ENCODE measurements around the gene RARB.

The RARB gene

GRCh38 chr3:25396251-25396650 is 31.8 kb upstream of the RARB start:
- H3K9ac ChIP-seq (ENCODE audit: low read length): no peak overlapping the region
- H3K27ac ChIP-seq (ENCODE audit: low read length): no peak overlapping the region
- H3K4me2 ChIP-seq (ENCODE audit: low read length): no peak overlapping the region
- H3K9me3 ChIP-seq (ENCODE audit: insufficient read depth, low read length): no peaks in the 10 kb centered on the region
- H3K79me2 ChIP-seq (ENCODE audit: low read length): no peaks in the 10 kb centered on the region
- no peaks in the 10 kb centered on the region for H3K27me3 ChIP-seq (ENCODE audit: low read depth, low read length)
- no peak overlapping the region for H2AFZ ChIP-seq (ENCODE audit: low read depth, low read length)
- TF ChIP-seq CTCF (IDR thresholded peaks at IDR 0.05; ENCODE audit: low read depth, low read length) (no peak), EZH2phosphoT487 (IDR thresholded peaks at IDR 0.05; ENCODE audit: low read depth) (no peak)
- H3K4me3 ChIP-seq (ENCODE audit: low read length): no peak overlapping the region
- no peaks in the 10 kb centered on the region for H4K20me1 ChIP-seq (ENCODE audit: insufficient read depth, low read length)
- no peaks in the 10 kb centered on the region for H3K36me3 ChIP-seq (replicated peaks; ENCODE audit: low read depth, low read length)
- no peaks in the 10 kb centered on the region for H3K4me1 ChIP-seq (ENCODE audit: low read length)

GRCh38 chr3:25396686-25397085 is 31.4 kb upstream of the RARB start:
- no peaks in the 10 kb centered on the region for H3K36me3 ChIP-seq (replicated peaks; ENCODE audit: low read depth, low read length)
- H3K4me3 ChIP-seq (ENCODE audit: low read length): no peak overlapping the region
- no peak for TF ChIP-seq CTCF (IDR thresholded peaks at IDR 0.05; ENCODE audit: low read depth, low read length)
- no peak for TF ChIP-seq EZH2phosphoT487 (IDR thresholded peaks at IDR 0.05; ENCODE audit: low read depth)
- no peak overlapping the region for H3K4me2 ChIP-seq (ENCODE audit: low read length)
- H3K4me1 ChIP-seq (ENCODE audit: low read length): no peaks in the 10 kb centered on the region
- no peaks in the 10 kb centered on the region for H3K9me3 ChIP-seq (ENCODE audit: insufficient read depth, low read length)
- H3K27ac ChIP-seq (ENCODE audit: low read length): no peak overlapping the region
- no peaks in the 10 kb centered on the region for H3K79me2 ChIP-seq (ENCODE audit: low read length)
- H2AFZ ChIP-seq (ENCODE audit: low read depth, low read length): no peak overlapping the region
- H3K27me3 ChIP-seq (ENCODE audit: low read depth, low read length): no peaks in the 10 kb centered on the region
- H3K9ac ChIP-seq (ENCODE audit: low read length): no peak overlapping the region
- no peaks in the 10 kb centered on the region for H4K20me1 ChIP-seq (ENCODE audit: insufficient read depth, low read length)

GRCh38 chr3:25397150-25397549 is 30.9 kb upstream of the RARB start:
- Histone ChIP-seq H2AFZ (ENCODE audit: low read depth, low read length) (no peak overlapping the region), H3K9me3 (ENCODE audit: insufficient read depth, low read length) (no peaks in the 10 kb centered on the region), H3K27ac (ENCODE audit: low read length) (no peak overlapping the region), H4K20me1 (ENCODE audit: insufficient read depth, low read length) (no peaks in the 10 kb centered on the region), H3K4me3 (ENCODE audit: low read length) (no peak overlapping the region), H3K4me1 (ENCODE audit: low read length) (no peaks in the 10 kb centered on the region), H3K36me3 (replicated peaks; ENCODE audit: low read depth, low read length) (no peaks in the 10 kb centered on the region), H3K79me2 (ENCODE audit: low read length) (no peaks in the 10 kb centered on the region), H3K4me2 (ENCODE audit: low read length) (no peak overlapping the region), H3K27me3 (ENCODE audit: low read depth, low read length) (no peaks in the 10 kb centered on the region), H3K9ac (ENCODE audit: low read length) (no peak overlapping the region)
- TF ChIP-seq CTCF (IDR thresholded peaks at IDR 0.05; ENCODE audit: low read depth, low read length): no peak
- TF ChIP-seq EZH2phosphoT487 (IDR thresholded peaks at IDR 0.05; ENCODE audit: low read depth): no peak

- TF ChIP-seq CTCF (IDR thresholded peaks at IDR 0.05; ENCODE audit: low read depth, low read length): no peak
- no peak for TF ChIP-seq EZH2phosphoT487 (IDR thresholded peaks at IDR 0.05; ENCODE audit: low read depth)
- H3K4me2 ChIP-seq (ENCODE audit: low read length): no peak overlapping the region
- H3K27ac ChIP-seq (ENCODE audit: low read length): no peak overlapping the region
- H3K4me3 ChIP-seq (ENCODE audit: low read length): no peak overlapping the region
- no peaks in the 10 kb centered on the region for H3K36me3 ChIP-seq (replicated peaks; ENCODE audit: low read depth, low read length)
- no peaks in the 10 kb centered on the region for H4K20me1 ChIP-seq (ENCODE audit: insufficient read depth, low read length)
- H3K27me3 ChIP-seq (ENCODE audit: low read depth, low read length): no peaks in the 10 kb centered on the region
- H3K9me3 ChIP-seq (ENCODE audit: insufficient read depth, low read length): no peaks in the 10 kb centered on the region
- H3K79me2 ChIP-seq (ENCODE audit: low read length): no peaks in the 10 kb centered on the region
- H2AFZ ChIP-seq (ENCODE audit: low read depth, low read length): no peak overlapping the region
- H3K4me1 ChIP-seq (ENCODE audit: low read length): no peaks in the 10 kb centered on the region
- H3K9ac ChIP-seq (ENCODE audit: low read length): no peak overlapping the region
These were observed 27.5 kb upstream of the RARB start for GRCh38 chr3:25400587-25400986.
